Cardiac septum (tissue), 1 donor: Measurements from ENCODE around the gene PELI3. TPM values are rescaled to one million over a fixed set of nuclear protein-coding genes. Genes with fewer than 3 reads are reported as not detected.
"Not testable (repeated sequence)": the region's sequence is repeated elsewhere in the genome, so short reads cannot be mapped to it uniquely, and the experiment has no call there.

Experiments used
- DNase-seq: peaks from one replicate; pipeline ENCODE4 v3.0.0-alpha.2; 2020; ENCODE audit warnings: low spot score
- intact Hi-C: fragments of 100-400 bp; cut with DNase I; formaldehyde crosslinking; loops from one replicate; pipeline ENCODE4 v1.14.0; 2022
- total RNA-seq: library from RNA; stranded (reverse); fragmentation: NEBNext Ultra II Directional; extraction: Animal tissue kit (Norgen Biotek cat#: 25700); gene quantifications from one replicate; pipeline ENCODE4 v1.2.1, GENCODE V29; 2021
- donor health status: DM: no; HTN: no; CAD: no.

The PELI3 gene
- total RNA-seq, 1 donor from 2014 or later = 7.7 TPM

GRCh38 chr11:66440101-66440939 is 26.4 kb upstream of the PELI3 start:
- intact Hi-C loops, DNase-seq: not testable (repeated sequence)

- DNase-seq, intact Hi-C loops: not testable (repeated sequence)
These were observed 25.8 kb upstream of the PELI3 start for GRCh38 chr11:66440940-66441282.

GRCh38 chr11:66443602-66444001 is 23.1 kb upstream of the PELI3 start:
- intact Hi-C loops = no loop called here
- no peak for DNase-seq

- DNase-seq = no peak
- intact Hi-C loops = no loop called here
These were observed 19.7 kb upstream of the PELI3 start for GRCh38 chr11:66447012-66447411.

- intact Hi-C loops = no loop called here
- no peak for DNase-seq
These were observed 18.2 kb upstream of the PELI3 start for GRCh38 chr11:66448523-66448922.

GRCh38 chr11:66450560-66450959 is 16.1 kb upstream of the PELI3 start:
- no peak for DNase-seq
- intact Hi-C loops = no loop called here

- intact Hi-C loops = no loop called here
- DNase-seq = no peak
These were observed 15.0 kb upstream of the PELI3 start for GRCh38 chr11:66451663-66452062.

- no peak for DNase-seq
- intact Hi-C loops = no loop called here
These were observed 12.5 kb upstream of the PELI3 start for GRCh38 chr11:66454247-66454646.

- intact Hi-C loops = no loop called here
- DNase-seq = no peak
These were observed 11.9 kb upstream of the PELI3 start for GRCh38 chr11:66454828-66455227.

GRCh38 chr11:66457826-66458225 is 8.9 kb upstream of the PELI3 start:
- no peak for DNase-seq
- intact Hi-C loops = no loop called here

- intact Hi-C loops = no loop called here
- no peak for DNase-seq
These were observed 7.4 kb upstream of the PELI3 start for GRCh38 chr11:66459138-66459778.

GRCh38 chr11:66462010-66462409 is 4.7 kb upstream of the PELI3 start:
- intact Hi-C loops = no loop called here
- no peak for DNase-seq

- intact Hi-C loops = no loop called here
- no peak for DNase-seq
These were observed 3.8 kb upstream of the PELI3 start for GRCh38 chr11:66462911-66463310.

- DNase-seq, intact Hi-C loops: not testable (repeated sequence)
These were observed 2.6 kb upstream of the PELI3 start for GRCh38 chr11:66464116-66464515.

- intact Hi-C loops = no loop called here
- DNase-seq = no peak
These were observed 1.8 kb upstream of the PELI3 start for GRCh38 chr11:66464916-66465315.

GRCh38 chr11:66465373-66466224 is 1.1 kb upstream of the PELI3 start:
- DNase-seq = no peak
- intact Hi-C loops = no loop called here

- intact Hi-C loops = no loop called here
- no peak for DNase-seq
These were observed 442 bp downstream of the PELI3 start for GRCh38 chr11:66467034-66467659.

- intact Hi-C loops = no loop called here
- no peak for DNase-seq
These were observed 1.1 kb downstream of the PELI3 start for GRCh38 chr11:66467756-66468155.

- intact Hi-C loops = no loop called here
- no peak for DNase-seq
These were observed 2.0 kb downstream of the PELI3 start for GRCh38 chr11:66468691-66469090.

GRCh38 chr11:66469441-66469840 is 2.7 kb downstream of the PELI3 start:
- intact Hi-C loops = no loop called here
- no peak for DNase-seq
